ENCODE results near the gene EXOC3L2.
"Not testable (repeated sequence)": the region's sequence is repeated elsewhere in the genome, so short reads cannot be mapped to it uniquely, and the experiment has no call there.

EXOC3L2 gene

GRCh38 chr19:45235485-45235884 is 9.7 kb downstream of the EXOC3L2 start:
- Histone ChIP-seq H3K4me2 (ENCODE audit: low read depth, low read length, poor library complexity, severe bottlenecking) (no peak overlapping the region), H3K9ac (ENCODE audit: low read length) (no peak overlapping the region), H3K27ac (ENCODE audit: low read depth, low read length) (no peak overlapping the region), H3K4me3 (ENCODE audit: insufficient read depth, low read length, poor library complexity, severe bottlenecking) (no peak overlapping the region), H3K9me3 (ENCODE audit: insufficient read depth, low read length) (no peaks in the 10 kb centered on the region), H3K27me3 (ENCODE audit: low read length) (no peaks in the 10 kb centered on the region; the same call in 1 of the 2 replicates), H3K79me2 (ENCODE audit: insufficient read depth, low read length) (no peaks in the 10 kb centered on the region), H2AFZ (ENCODE audit: low read depth, low read length, severe bottlenecking) (no peak overlapping the region), H3F3A (ENCODE audit: insufficient read depth) (no peaks in the 10 kb centered on the region), H3K36me3 (ENCODE audit: low read length) (no peaks in the 10 kb centered on the region), H3K9me2 (replicated peaks; ENCODE audit: insufficient read depth, low read length) (no peaks in the 10 kb centered on the region), H4K20me1 (ENCODE audit: low read depth, low read length) (no peaks in the 10 kb centered on the region)
- TF ChIP-seq EZH2phosphoT487 (conservative IDR thresholded peaks at IDR 0.05; ENCODE audit: low read length): no peak
- TF ChIP-seq CTCF (IDR thresholded peaks at IDR 0.05; ENCODE audit: insufficient read depth, low read length, poor library complexity, severe bottlenecking): no peak

GRCh38 chr19:45234089-45234869 is 10.9 kb downstream of the EXOC3L2 start:
- H3K9me3 ChIP-seq (ENCODE audit: insufficient read depth, low read length): no peaks in the 10 kb centered on the region
- no peak for TF ChIP-seq EZH2phosphoT487 (conservative IDR thresholded peaks at IDR 0.05; ENCODE audit: low read length)
- TF ChIP-seq CTCF (IDR thresholded peaks at IDR 0.05; ENCODE audit: insufficient read depth, low read length, poor library complexity, severe bottlenecking): no peak
- H3K27ac ChIP-seq (ENCODE audit: low read depth, low read length): no peak overlapping the region
- no peak overlapping the region for H3K4me2 ChIP-seq (ENCODE audit: low read depth, low read length, poor library complexity, severe bottlenecking)
- H3K4me3 ChIP-seq (ENCODE audit: insufficient read depth, low read length, poor library complexity, severe bottlenecking): no peak overlapping the region
- no peaks in the 10 kb centered on the region for H3K9me2 ChIP-seq (replicated peaks; ENCODE audit: insufficient read depth, low read length)
- no peaks in the 10 kb centered on the region for H3F3A ChIP-seq (ENCODE audit: insufficient read depth)
- H3K9ac ChIP-seq (ENCODE audit: low read length): no peak overlapping the region
- H4K20me1 ChIP-seq (ENCODE audit: low read depth, low read length): no peaks in the 10 kb centered on the region
- no peaks in the 10 kb centered on the region for H3K36me3 ChIP-seq (ENCODE audit: low read length)
- H2AFZ ChIP-seq (ENCODE audit: low read depth, low read length, severe bottlenecking): no peak overlapping the region
- no peaks in the 10 kb centered on the region; the same call in 1 of the 2 replicates for H3K27me3 ChIP-seq (ENCODE audit: low read length)
- no peaks in the 10 kb centered on the region for H3K79me2 ChIP-seq (ENCODE audit: insufficient read depth, low read length)

GRCh38 chr19:45231891-45232290 is 13.3 kb downstream of the EXOC3L2 start:
- H3K27ac ChIP-seq (ENCODE audit: low read depth, low read length): no peak overlapping the region
- no peaks in the 10 kb centered on the region for H3K9me2 ChIP-seq (replicated peaks; ENCODE audit: insufficient read depth, low read length)
- no peak overlapping the region for H3K9ac ChIP-seq (ENCODE audit: low read length)
- H2AFZ ChIP-seq (ENCODE audit: low read depth, low read length, severe bottlenecking): no peak overlapping the region
- H3K36me3 ChIP-seq (ENCODE audit: low read length): no peaks in the 10 kb centered on the region
- TF ChIP-seq EZH2phosphoT487 (conservative IDR thresholded peaks at IDR 0.05; ENCODE audit: low read length) (no peak), CTCF (IDR thresholded peaks at IDR 0.05; ENCODE audit: insufficient read depth, low read length, poor library complexity, severe bottlenecking) (no peak)
- H3K9me3 ChIP-seq (ENCODE audit: insufficient read depth, low read length): no peaks in the 10 kb centered on the region
- no peaks in the 10 kb centered on the region for H3K27me3 ChIP-seq (ENCODE audit: low read length)
- H4K20me1 ChIP-seq (ENCODE audit: low read depth, low read length): no peaks in the 10 kb centered on the region
- no peak overlapping the region for H3K4me2 ChIP-seq (ENCODE audit: low read depth, low read length, poor library complexity, severe bottlenecking)
- no peak overlapping the region for H3K4me3 ChIP-seq (ENCODE audit: insufficient read depth, low read length, poor library complexity, severe bottlenecking)
- H3F3A ChIP-seq (ENCODE audit: insufficient read depth): no peaks in the 10 kb centered on the region
- no peaks in the 10 kb centered on the region for H3K79me2 ChIP-seq (ENCODE audit: insufficient read depth, low read length)

GRCh38 chr19:45229056-45229455 is 16.2 kb downstream of the EXOC3L2 start:
- not testable (repeated sequence) for H3K9me3 ChIP-seq (ENCODE audit: insufficient read depth, low read length); H3K36me3 ChIP-seq (ENCODE audit: low read length); H3K27ac ChIP-seq (ENCODE audit: low read depth, low read length); H3K4me3 ChIP-seq (ENCODE audit: insufficient read depth, low read length, poor library complexity, severe bottlenecking); H2AFZ ChIP-seq (ENCODE audit: low read depth, low read length, severe bottlenecking); H4K20me1 ChIP-seq (ENCODE audit: low read depth, low read length); H3K4me2 ChIP-seq (ENCODE audit: low read depth, low read length, poor library complexity, severe bottlenecking); H3K9ac ChIP-seq (ENCODE audit: low read length); H3K79me2 ChIP-seq (ENCODE audit: insufficient read depth, low read length); H3K27me3 ChIP-seq (ENCODE audit: low read length); H3K9me2 ChIP-seq (replicated peaks; ENCODE audit: insufficient read depth, low read length); H3F3A ChIP-seq (ENCODE audit: insufficient read depth)

Data from SU-DHL-6 (cell line).